LNCaP clone FGC (cell line): Measurements from ENCODE around the gene MAMLD1.

Source experiments
- DNase-seq: peaks from one replicate; pipeline ENCODE4 v3.0.0-alpha.2; 2011; ENCODE audit warnings: low read depth
- H3K4me3 ChIP-seq: 2 replicates; pipeline ENCODE4 v1.5.1; 2011; ENCODE audit warnings: mild to moderate bottlenecking, low read depth, low read length, control low read depth
- TF ChIP-seq, protein P1 (sequence below): IDR thresholded peaks from 2 replicates; pipeline ENCODE4 v1.5.1; 2012; ENCODE audit warnings: mild to moderate bottlenecking; ENCODE audit not compliant: control insufficient read depth, insufficient read depth; ENCODE audit errors: extremely low read depth

Gene MAMLD1

GRCh38 chrX:150476164-150476699 lies 113.1 kb downstream of the MAMLD1 start:
- no peak for DNase-seq
- TF ChIP-seq, protein P1, sequence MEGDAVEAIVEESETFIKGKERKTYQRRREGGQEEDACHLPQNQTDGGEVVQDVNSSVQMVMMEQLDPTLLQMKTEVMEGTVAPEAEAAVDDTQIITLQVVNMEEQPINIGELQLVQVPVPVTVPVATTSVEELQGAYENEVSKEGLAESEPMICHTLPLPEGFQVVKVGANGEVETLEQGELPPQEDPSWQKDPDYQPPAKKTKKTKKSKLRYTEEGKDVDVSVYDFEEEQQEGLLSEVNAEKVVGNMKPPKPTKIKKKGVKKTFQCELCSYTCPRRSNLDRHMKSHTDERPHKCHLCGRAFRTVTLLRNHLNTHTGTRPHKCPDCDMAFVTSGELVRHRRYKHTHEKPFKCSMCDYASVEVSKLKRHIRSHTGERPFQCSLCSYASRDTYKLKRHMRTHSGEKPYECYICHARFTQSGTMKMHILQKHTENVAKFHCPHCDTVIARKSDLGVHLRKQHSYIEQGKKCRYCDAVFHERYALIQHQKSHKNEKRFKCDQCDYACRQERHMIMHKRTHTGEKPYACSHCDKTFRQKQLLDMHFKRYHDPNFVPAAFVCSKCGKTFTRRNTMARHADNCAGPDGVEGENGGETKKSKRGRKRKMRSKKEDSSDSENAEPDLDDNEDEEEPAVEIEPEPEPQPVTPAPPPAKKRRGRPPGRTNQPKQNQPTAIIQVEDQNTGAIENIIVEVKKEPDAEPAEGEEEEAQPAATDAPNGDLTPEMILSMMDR: no peak
- H3K4me3 ChIP-seq: no peak overlapping the region

GRCh38 chrX:150477371-150477770 lies 114.3 kb downstream of the MAMLD1 start:
- no peak overlapping the region for H3K4me3 ChIP-seq
- TF ChIP-seq, protein P1: no peak
- DNase-seq: no peak

DNA sequence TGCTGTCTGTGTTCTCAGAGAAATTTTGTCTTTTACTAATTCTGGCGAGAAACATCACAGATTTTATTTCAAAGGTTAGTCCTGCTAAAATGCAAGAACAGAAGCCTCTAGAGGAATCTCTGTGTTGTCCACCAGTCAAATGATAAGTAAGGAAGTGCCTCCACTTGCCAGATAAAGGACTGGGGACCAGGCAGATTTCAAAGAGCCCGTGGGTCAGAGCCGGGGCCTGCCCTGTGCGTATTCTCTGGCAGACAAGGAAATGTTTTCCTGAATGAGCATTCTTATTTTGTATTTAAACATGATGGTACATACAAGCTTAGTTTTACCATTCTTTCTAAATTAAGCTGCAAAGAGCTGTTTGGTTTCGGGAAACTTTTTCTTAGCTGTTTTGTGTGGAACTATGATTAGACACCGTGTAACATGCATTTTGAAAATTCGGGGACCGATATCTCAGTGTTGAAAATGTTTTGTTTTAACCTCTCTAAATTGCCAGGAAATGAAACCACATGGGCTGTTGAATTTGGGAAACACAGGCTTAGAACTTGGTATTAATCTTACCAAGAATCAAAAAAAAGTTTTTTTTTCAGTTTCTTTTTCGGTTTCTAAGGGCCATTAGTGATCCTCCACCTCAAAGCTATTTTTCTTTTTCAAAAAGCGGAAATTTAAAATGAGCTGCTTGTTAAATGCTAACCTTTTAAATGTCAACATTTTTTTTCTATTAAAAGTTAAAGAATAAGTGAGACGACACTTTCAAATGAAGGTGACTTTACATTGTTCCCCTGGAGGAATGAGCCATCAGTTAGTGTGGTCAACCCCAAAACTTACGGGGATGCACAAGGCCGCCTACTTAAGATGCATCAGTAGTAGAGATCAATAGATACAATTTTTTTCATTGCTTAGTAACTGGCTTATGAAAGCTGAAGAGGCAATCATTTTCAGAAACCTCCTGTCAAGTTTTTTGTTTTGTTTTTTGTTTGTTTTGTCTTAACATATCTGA lies 115.7 kb downstream of the MAMLD1 start:
- no peak for DNase-seq
- TF ChIP-seq, protein P1: no peak
- H3K4me3 ChIP-seq: no peak overlapping the region

GRCh38 chrX:150482537-150483206 lies 119.6 kb downstream of the MAMLD1 start:
- TF ChIP-seq, protein P1: no peak
- no peak overlapping the region for H3K4me3 ChIP-seq
- DNase-seq: no peak

GRCh38 chrX:150483356-150483985 lies 120.4 kb downstream of the MAMLD1 start:
- DNase-seq: no peak
- TF ChIP-seq, protein P1: no peak
- H3K4me3 ChIP-seq: no peak overlapping the region

DNA sequence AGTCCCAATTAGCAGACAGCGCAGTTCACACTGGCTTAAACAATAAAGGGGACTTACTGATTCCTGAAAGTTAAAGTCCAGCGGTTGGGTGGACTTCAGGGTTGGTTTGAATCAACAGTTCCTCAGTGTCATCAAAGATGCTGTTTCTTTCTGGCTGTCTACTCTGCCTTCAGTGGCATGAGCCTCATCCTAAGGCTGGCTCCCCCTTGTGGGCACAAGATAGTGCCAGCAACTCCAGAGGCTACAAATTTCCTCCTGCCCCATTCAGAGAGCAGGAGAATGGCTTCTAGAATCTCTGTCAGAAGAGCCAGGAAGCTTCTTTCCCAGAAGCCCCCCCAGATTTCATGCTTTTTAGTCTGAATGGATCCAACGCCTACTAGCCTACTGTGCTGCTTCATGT lies 122.9 kb downstream of the MAMLD1 start:
- DNase-seq: peak; percentile 6
- H3K4me3 ChIP-seq: no peak overlapping the region
- TF ChIP-seq, protein P1: peak; percentile 65
